Stimulated activated CD4-positive, alpha-beta T cell treated with anti-CD3 and anti-CD28 coated beads, Interleukin-2, amount 100 ng/mL, for 48 hours (primary cell): Measurements from ENCODE around the gene GAGE12J.
"Not testable (repeated sequence)": the region's sequence is repeated elsewhere in the genome, so short reads cannot be mapped to it uniquely, and the experiment has no call there.

Source experiments
- DNase-seq, 2 donors: peaks; one replicate each; pipeline ENCODE4 v3.0.0-alpha.2; 2020

GAGE12J gene

GRCh38 chrX:49321737-49322136, at the start of gene GAGE12J:
TSS of gene GAGE12J (plus strand) at chrX:49322037. CDS start at chrX:49323194, 1,157 bp downstream.
- not testable (repeated sequence) for DNase-seq

- no peak for DNase-seq
Measured at GRCh38 chrX:49272421-49272820, 49.4 kb upstream of the GAGE12J start.

DNA sequence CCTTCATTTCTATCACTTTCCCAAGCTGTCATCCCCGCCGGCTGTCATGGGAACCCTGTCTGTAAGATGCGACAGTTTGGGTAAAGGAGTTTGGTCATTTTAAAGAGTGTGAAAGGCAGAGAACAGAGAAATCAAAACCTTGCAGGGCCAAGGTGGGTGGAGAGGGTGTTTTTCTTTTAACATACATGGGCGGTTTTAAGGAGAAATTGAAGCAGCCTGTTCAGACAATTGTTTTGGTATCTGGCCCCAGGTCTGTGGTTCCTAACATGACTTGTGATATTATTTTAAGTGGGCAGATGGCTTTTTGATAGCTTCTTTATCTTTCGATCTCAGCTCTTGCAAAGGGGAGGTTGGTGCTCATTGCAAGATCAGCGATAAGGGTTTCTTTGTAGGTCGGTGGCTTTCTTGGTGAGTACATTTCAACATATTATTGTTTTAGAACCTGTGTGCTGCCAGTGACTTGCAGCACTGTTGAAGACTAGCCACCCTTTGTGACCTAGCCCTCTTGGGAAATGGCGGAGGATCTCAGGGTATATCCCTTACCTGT, 48.6 kb upstream of the GAGE12J start:
- peak in 1 of 2 donors; percentile 31 for DNase-seq

DNA sequence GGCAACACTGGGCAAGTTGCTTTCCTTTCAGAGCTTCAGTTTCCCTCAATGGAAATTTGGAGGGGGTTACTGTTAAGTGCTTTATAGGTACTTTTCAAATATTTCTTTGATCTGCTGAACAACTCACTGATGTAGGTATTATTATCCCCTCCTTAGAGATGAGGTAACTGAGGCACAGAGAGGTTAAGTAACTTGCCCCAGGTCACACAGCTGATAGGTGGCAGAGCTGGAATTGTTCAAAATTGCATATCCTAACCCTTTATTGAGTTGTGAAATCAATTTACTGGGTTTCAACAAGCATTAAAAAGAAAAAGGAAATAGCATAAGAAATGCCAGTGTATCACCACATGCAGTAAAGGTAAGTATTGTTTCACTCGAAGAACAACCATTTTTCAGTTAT, 45.6 kb upstream of the GAGE12J start:
- no peak for DNase-seq

DNA sequence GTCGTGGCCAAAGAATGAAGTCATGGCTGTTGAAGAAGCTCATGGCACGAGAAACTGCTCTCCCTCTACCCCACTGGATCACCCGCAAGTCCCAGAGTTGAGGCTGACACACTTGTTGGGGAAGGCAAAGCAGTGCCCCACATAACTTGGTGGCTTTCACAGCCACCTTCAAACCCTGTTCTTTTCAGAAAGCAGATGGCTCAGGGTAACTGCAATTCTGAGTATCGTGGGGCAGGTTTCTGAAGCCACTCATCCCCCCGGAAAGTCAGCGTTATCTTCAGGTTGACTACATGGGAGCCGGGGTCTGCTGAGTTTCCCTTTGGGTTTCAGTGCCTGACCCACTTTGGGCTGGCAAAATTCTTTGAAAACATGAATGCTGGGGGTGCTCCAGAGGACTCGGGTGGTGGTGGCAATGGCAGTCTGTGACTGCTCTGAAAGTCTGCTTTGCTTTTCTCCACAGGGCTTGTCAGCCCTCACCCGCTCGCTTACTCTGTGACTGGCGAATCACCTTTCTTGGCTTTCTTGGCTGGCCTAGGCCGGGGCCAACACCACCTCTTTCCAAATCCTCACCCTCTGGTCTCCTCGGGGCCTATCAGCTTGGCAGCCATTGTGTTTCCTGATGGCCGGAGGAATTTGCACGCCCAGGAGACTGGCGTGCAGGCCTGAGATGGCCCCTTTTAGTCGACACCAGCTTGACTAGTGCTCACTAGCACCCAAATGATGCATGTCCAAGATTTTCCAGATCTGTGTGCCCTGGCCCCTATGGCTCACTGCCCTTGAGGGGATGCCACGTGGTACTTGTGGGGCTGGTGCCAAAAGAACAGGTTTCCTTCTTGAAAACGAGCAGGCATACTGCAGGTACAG, 44.9 kb upstream of the GAGE12J start:
- no peak for DNase-seq

GRCh38 chrX:49277535-49277830, 44.4 kb upstream of the GAGE12J start:
- no peak for DNase-seq

DNA sequence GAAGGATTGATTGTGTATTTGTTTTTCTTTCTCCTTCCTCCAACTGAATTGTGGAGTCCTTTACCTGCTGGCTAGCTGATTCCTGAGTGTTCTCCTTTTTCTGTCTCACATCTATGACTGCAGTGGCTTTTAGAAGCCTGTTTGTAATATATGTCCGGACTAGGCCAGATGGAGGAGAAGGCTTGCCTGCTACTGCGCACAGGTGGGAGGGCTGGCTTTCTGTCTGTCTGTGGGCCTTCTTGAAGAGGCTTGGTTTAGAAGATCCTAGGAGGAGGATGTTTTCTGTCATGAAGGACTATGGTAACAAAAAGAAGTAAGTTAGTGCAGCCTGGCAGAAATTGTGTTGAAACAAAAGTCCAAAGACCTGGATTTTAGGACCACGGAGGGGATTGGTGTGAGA, 43.8 kb upstream of the GAGE12J start:
- no peak for DNase-seq

DNA sequence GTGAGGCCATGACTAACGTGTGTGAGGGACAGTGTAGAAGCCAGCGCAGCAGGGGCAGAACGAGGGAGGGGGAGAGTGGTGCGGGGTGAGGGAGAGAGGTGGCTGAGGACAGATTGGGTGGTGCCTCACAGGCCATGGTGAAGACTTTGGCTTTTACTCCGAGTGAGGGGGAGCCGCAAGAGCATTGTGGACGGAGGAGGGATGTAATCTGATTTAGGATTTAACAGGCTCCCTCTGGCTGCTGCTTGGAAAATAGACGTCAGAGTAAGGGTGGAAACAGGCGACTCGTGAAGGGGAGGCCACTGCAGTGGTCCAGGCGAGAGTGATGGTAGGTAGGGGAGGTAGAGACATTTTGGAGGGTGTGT, 39.2 kb upstream of the GAGE12J start:
- no peak for DNase-seq

GRCh38 chrX:49284212-49284611, 37.6 kb upstream of the GAGE12J start:
- no peak for DNase-seq

GRCh38 chrX:49286136-49286535, 35.7 kb upstream of the GAGE12J start:
- DNase-seq: no peak

GRCh38 chrX:49286581-49286980, 35.3 kb upstream of the GAGE12J start:
- DNase-seq: no peak

GRCh38 chrX:49287665-49288064, 34.2 kb upstream of the GAGE12J start:
- no peak for DNase-seq

GRCh38 chrX:49290215-49290614, 31.6 kb upstream of the GAGE12J start:
- no peak for DNase-seq

DNA sequence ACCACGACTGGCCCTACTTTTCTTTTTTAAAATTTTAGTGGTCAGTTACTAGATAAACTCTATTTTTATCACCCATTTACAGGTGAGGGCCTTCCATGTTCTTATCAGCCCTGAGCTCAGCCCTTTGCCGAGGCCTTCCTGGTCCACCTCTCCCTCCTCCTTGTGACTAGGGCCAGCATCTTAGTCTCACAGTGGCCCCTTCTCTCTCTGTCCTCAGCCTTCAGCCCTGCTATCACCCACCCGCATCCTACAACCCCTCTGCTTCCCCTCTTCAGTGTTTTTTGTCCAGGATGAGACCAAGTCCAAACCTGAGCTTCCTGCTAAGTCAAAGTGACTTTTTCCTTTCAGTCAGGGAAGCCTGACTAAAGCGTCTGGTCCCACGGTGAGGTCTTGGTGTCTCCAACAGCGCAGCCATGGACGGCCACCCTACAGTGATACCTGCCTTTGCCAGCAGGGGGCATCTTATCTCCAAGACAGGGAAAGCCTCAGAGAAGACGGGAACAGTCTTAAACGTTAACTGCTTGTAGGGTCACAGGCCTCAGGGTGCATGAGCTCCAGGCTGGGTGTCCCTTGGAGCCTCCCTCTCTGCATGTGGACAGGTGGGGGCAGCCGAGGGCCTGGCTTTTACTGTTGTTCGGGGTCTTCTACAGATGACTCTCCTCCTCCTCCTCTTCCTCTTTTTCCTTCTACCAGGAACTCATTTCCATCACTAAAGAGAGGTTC, 30.1 kb upstream of the GAGE12J start:
- DNase-seq: peak; percentile 76 to 82

DNA sequence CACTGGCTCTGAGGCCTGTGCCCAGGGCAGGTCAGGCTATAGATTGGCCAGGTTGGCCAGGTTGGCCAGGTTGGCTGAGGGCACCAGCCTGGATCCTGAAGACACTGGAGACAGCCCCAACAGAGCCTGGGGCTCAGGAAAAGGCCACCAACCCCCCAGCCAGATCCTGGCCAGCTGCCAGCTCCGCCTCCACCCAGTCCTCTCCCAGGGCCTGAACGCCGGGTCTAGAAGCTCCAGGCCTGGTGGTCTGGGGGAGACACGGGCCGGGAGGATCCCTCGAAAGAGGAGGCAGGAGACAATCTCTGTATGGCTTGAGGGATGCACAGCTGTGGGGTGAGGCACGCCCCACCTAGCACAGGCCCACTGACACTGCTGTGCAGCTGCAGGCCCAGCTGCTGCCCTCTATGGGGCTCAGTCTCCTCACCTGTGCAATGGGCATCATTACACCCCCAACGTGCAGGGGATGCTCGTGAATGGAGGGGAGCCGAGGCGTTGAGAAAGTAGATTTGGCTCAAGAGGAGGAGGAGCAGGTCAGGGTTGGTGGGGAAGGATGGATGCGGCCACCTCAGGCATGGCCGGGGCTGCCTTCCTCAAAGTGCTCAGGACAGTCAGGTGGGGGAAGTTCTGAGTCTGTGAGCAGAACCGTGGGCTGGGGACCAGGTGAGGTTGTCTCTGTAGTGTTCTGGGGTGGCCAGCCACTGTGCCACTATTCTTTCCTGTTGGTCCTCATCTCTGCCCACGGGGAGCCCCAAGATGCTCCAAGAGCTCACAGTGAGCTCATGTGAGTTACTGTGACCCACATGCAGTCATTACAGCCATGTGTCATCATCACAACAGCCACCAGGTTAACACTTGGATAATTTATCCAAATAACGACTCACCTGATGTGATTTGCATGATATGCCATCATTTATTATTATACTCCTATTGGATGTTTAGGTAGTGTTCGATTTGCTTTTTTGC, 29.2 kb upstream of the GAGE12J start:
- no peak for DNase-seq

DNA sequence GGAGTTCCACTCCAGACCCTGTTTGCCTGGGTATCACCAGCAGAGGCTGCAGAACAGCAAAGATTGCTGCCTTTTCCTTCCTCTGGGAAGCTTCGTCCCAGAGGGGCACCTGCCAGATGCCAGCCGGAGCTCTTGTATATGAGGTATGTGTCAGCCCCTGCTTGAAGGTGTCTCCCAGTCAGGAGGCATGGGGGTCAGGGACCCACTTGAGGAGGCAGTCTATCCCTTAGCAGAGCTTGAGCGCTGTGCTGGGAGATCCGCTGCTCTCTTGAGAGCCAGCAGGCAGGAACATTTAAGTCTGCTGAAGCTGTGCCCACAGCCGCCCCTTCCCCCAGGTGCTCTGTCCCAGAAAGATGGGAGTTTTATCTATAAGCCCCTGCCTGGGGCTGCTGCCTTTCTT, 22.5 kb upstream of the GAGE12J start:
- not testable (repeated sequence) for DNase-seq

DNA sequence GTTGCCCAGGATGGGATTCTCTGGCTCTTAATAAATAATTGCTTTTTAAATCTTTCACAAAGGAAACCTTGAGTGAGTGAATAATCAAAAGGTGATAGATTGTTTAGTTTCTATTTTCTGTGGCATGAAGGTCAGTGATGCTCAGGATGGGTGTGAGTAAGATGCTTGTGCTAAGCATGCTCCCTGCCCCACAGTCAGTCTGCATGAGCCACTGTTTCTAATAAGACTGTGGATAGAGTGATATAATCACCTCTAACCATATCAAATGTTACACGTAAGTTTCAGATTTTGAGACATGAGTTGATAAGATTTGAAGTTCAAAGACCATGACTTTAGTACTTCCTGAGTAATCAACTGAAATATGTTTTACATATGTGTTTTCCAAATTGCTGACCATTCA, 21.1 kb upstream of the GAGE12J start:
- no peak for DNase-seq

GRCh38 chrX:49303346-49303745, 18.5 kb upstream of the GAGE12J start, which contains the start of gene GAGE10:
TSS of gene GAGE10 (plus strand) at chrX:49303646. CDS start at chrX:49304860, 1,214 bp downstream.
- DNase-seq: no peak

- DNase-seq: not testable (repeated sequence)
Measured at GRCh38 chrX:49307775-49308174, 14.1 kb upstream of the GAGE12J start.

- DNase-seq: no peak
Measured at GRCh38 chrX:49308604-49309269, 13.1 kb upstream of the GAGE12J start.

DNA sequence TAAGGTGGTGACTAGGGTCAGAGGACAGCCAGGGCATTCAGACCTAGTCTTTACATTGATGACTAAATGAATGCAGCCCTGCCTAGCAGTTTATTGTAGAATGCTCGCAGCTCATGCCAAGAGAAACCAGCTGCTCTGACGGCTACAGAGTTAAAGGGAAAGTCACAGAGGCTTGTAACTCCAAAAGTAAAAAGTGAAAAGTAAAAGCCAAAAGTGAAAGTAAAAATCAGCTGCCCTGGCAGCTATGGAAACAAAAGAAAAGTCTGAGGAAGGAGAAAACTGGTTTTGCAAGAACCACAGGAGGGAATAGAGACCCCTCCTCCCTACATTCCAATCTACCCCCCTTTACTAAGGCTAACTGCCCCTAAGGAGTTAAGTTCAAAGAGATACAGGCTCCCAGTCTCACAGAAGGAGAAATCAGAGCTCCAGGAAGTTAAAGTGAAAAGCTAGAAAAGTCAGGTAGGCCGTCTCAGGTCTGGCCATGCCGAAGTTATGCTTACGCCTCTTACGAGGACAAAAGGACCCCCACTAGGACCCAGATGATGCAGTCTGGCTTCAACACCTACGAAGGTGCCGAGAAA, 12.3 kb upstream of the GAGE12J start:
- no peak for DNase-seq

DNA sequence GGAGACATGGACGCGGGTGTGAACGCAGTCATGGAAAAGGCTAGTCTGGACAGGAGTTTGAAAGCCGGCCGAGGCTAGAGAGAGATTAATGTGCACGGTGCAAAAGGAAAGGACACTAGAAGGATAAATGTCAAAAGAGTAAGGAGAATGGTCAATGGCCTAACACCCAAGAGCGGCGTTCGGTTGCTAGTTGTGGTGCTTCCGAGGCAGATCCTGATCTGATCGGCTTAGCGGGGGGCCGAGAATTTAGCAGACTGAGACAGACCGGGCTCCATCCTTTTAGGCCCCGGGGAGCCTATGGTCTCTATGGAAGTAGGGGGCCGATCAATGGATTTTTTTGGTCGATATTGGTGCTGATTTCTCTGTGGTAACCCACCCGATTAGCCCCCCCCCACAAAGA, 11.5 kb upstream of the GAGE12J start:
- DNase-seq: no peak
